Forelimb muscle (tissue), 1 donor: ENCODE data around the gene SPART. TPM values are rescaled to one million over a fixed set of nuclear protein-coding genes. Genes with fewer than 3 reads are reported as not detected.
"Not testable (repeated sequence)": the region's sequence is repeated elsewhere in the genome, so short reads cannot be mapped to it uniquely, and the experiment has no call there.

Source experiments
- DNase-seq: peaks from one replicate; pipeline ENCODE4 v3.0.0-alpha.2; 2013; ENCODE audit warnings: low read depth
- polyA plus RNA-seq: library from polyadenylated mRNA; unstranded; fragments of 120-200 nt; gene quantifications from one replicate; pipeline ENCODE4 v1.2.1, GENCODE V29; 2013; ENCODE audit not compliant: insufficient read length

SPART gene
- polyA plus RNA-seq, 1 donor: 62.0 TPM

DNA sequence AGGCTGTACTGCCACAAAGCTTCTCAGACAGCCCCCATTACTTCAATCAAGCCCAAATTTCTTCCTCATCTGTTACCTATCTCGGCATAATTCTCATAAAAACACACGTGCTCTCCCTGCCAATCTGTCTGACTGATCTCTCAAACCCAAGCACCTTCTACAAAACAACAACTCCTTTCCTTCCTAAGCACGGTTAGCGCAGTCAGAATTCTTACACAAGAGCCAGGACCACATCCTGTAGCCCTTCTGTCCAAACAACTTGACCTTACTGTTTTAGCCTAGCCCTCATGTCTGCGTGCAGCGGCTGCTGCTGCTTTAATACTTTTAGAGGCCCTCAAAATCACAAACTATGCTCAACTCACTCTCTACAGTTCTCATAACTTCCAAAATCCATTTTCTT lies 26.4 kb downstream of the SPART start:
- not testable (repeated sequence) for DNase-seq

DNA sequence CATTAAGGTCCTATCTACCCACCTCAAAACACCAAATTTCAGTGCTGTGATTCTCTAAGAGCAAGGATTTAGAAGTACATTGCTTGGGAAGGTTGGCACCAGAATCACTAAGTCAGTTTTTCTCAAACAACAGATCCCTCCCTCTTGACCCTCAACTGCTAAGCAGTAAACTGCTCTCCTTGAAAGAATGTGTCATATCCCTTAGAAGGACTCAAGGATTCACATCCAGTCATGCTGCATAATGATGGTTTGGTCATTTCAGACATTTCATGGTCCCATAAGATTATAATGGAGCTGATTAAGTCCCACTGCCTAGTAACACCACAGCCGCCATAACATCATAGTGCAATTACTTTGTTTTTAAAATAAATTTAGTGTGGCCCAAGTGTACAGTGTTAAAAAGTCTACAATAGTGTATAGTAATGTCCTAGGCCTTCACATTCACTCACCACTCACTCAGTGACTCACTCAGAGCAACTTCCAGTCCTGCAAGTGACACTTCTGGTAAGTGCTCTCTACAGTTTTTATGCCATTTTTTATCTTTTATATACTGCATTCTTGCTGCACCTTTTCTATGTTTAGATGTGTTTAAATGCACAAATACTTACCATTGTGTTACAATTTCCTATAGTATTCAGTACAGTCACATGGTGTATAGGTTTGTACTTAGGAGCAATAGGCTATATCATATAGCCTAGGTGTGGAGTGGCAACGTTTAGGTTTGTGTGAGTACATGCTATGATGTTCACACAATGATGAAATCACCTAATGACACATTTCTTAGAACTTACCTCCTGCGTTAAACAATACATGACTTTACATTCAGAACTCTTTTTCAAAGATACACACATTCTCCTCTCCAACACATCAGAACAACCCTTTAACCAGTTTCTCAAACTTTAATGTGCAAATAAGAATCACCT lies 32.9 kb downstream of the SPART start:
- DNase-seq: no peak

DNA sequence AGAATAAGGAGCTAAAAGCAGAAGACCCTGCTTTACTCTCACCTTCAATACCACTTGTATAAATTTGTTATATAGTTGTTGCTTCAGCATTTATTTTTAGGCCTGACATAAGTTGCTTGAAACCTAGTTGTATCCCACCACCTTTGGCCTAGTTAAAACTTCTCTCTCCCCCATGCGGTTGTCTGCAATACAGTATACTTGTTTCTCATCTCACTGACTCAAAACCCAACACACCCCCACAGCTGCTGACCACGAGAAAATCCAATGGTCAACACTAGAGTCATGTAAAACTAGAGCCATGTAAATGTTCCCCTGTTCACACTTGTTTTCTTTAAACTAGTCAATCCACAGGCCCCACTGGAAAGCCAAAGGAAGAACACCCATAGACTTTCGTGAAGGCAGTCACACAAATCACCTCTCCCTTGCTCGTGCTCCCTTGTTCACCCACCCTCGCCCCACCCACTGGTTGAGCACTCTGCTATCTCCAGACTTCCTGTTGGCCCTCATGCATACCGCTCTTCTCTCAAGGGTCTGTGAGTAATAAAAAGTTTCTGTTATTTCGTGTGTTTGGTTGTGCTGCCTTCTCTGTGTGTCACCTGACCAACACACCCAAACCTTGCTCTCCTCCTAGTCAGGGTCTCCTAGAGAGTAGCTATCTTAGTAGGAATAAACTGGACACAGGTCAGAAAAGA lies 35.6 kb downstream of the SPART start:
- no peak for DNase-seq

DNA sequence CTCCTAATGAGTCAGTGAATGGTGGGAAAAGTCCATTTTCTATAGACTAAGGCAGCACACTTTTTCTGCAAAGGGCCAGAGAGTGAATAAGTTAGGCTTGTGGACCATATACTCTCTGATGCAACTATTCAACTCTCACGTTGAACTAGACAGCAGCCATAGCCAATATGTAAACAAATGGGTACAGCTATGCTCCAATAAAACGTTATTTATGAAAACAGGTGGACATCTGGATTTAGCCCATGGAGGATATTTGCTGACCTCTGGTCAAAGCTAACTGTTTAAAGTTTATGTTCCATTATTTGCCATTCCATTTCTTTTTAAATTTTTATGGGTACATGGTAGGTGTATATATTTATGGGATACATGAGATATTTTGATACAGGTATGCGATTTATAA lies 43.9 kb downstream of the SPART start:
- no peak for DNase-seq

- not testable (repeated sequence) for DNase-seq
Measured at GRCh38 chr13:36299469-36299868, 46.7 kb downstream of the SPART start.

DNA sequence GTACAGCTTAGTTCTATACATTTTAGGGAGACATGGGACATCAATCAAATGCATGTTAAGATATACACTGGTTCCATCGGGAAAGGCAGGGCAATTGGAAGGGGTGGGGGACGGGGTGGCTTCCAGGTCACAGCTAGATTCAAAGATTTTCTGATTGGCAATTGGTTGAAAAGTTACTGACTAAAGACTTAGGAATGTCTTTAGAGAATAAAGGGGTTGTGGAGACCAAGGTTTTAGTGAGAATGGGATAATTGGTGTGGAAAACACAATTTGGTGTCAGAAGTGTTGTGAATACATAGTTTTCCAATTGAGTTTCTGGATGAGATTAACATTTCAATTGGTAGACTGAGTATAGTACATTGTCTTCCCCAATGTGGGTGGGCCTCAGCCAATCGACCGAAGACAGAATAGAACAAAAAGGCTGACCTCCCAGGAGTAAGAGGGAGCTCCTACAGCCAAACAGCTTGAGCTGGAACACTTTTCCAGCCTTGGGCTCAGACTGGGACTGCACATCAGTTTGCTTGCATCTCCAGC lies 47.6 kb downstream of the SPART start:
- no peak for DNase-seq

DNA sequence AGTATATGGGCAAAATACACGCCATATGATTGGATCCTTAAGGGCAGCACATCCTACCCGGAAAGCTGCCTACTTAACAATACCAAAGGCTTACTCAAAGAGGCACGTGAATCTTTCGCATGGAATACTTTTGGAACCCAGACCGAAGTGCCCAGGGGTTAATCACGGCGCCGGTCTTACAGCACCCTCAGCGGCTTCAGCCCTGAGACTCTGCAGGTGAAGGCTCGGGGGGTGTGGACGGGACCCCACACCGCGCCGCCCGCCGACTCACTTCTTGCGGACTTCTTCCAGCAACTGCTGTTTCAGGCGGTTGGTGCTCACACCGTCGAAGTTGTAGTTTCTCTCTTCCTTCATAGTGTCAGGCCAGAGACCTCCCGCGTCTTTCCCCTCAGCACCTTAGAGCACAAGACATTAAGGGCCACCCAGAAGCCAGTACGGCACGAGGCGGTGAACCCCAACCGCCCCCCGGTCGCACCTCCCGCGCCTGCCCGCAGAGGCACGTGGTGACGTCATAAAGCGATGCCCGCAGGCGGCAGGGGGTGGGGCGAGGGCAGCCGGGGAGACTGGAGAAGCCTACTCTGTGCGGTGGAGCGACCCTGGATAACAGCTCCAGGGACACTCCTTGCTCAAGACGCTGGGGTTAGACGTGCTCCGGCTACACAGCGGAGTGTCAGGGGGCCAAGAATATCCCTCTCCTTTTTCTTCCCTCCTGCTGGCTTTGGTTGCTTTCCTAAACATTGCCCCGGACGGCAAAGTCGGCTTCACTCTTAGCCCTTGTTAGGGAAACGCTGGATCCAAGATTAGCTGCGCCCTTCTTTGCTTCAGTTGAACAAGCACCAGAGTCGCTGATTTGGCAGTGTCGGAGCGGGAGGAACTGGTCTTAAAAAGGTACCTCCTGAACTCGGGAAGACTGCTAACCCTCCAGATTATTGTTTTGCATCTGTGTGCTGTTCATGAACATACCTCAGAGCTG lies 48.5 kb downstream of the SPART start, which contains the start of gene CCDC169:
TSS of gene CCDC169 (minus strand) at position 449 of the 973 bp plus-strand sequence. CDS start at position 354, 95 bp downstream.
- no peak for DNase-seq

DNA sequence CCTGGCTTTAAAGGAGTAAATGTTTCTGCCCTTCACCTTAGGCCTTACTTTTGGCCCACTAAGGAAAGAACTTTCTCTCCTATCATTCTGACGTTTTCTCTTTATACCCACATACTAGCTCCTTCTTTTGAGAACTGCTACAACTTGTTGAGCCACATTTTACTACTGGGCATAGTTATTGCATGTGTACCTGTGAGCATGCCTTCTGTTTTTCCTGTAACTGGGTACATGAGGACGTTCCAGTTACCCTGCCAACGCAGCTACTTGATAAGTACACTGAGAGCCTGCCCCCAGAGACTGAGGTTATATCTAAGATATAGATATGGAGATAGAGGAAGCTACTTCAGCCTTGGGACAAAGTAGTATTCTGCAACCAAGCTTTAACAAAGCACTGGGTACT lies 52.1 kb downstream of the SPART start:
- no peak for DNase-seq

GRCh38 chr13:36293497-36293896 lies 52.7 kb downstream of the SPART start:
- DNase-seq: no peak

DNA sequence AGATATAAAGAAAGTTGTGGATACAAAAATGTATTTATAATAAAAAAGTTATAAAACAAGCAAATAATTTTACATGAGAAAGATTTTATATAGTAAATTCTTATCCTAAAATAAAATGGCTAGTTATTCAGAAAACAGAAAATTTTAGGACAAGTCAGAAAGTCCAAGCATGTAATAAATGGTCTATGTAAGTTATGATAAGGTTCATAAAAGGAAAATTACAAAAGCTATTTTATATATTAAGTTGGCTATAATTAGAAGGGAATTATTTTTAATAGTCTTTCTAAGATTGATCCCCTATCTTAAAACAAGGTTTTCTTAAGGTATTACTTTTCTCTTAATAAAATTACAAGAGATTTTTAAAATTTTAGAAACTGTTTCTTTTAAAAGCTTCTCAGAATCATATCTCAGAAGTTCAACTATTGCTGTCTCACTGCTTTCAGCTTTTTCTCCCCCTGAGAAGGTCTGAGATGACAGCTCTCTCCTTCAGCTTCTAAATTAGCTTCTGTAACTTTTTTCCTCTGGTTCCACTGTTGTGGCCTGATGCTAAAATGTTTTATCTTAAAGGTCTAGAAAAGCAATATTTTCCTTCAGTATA lies 57.3 kb downstream of the SPART start:
- no peak for DNase-seq

DNA sequence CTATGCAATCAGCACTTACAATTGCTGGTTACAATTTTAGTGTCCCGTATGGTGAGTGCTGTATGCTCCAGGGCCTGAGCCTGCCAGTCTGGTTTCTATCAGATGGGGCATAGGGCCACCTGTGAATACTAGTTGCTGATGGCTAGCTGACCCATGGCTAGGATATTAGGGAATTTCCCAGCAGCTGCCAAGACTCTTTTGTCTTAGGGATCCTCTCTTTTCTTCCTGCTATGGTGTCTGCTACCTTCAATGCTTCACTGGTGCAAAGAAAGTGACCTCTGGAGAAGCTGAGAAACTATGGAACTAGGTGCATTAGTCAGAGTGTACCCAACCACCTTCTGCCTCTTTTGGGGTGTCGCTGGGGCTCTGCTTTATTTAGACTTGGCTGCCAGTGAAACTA lies 60.2 kb downstream of the SPART start:
- DNase-seq: no peak

- peak; percentile 41 for DNase-seq
Measured at GRCh38 chr13:36282821-36283432, 63.3 kb downstream of the SPART start.

GRCh38 chr13:36275190-36276002 lies 70.8 kb downstream of the SPART start:
- DNase-seq: peak; percentile 60

GRCh38 chr13:36273431-36273830 lies 72.8 kb downstream of the SPART start:
- DNase-seq: no peak

GRCh38 chr13:36261976-36262375 lies 84.2 kb downstream of the SPART start:
- DNase-seq: no peak

- DNase-seq: no peak
Measured at GRCh38 chr13:36261011-36261410, 85.2 kb downstream of the SPART start.

- no peak for DNase-seq
Measured at GRCh38 chr13:36259361-36260137, 86.6 kb downstream of the SPART start.

- DNase-seq: no peak
Measured at GRCh38 chr13:36258831-36259230, 87.4 kb downstream of the SPART start.
